Panc1 (cell line): ENCODE measurements around the gene PTK6.

Experiments used
- CTCF ChIP-seq: fragments of 450-650 bp; IDR thresholded peaks from 2 replicates; pipeline ENCODE4 v1.5.1; 2017; ENCODE audit warnings: mild to moderate bottlenecking
- POLR2AphosphoS5 ChIP-seq: IDR thresholded peaks from 2 replicates; pipeline ENCODE4 v1.6.1; 2012; ENCODE audit warnings: mild to moderate bottlenecking, low read depth, low read length, moderate library complexity
- SIN3A ChIP-seq: IDR thresholded peaks from 2 replicates; pipeline ENCODE4 v1.6.1; 2012; ENCODE audit warnings: low read depth, mild to moderate bottlenecking, low read length, moderate library complexity, borderline replicate concordance; ENCODE audit not compliant: insufficient read depth
- TF ChIP-seq, protein P1 (sequence below), 2 experiments: IDR thresholded peaks; 2 replicates each; pipeline ENCODE4 v1.6.1; 2011 to 2012; ENCODE audit warnings: low read depth in 2 of 2, control low read depth in 1 of 2, low read length in 1 of 2, mild to moderate bottlenecking in 1 of 2, moderate library complexity in 1 of 2; ENCODE audit not compliant: insufficient read depth in 1 of 2

DNA sequence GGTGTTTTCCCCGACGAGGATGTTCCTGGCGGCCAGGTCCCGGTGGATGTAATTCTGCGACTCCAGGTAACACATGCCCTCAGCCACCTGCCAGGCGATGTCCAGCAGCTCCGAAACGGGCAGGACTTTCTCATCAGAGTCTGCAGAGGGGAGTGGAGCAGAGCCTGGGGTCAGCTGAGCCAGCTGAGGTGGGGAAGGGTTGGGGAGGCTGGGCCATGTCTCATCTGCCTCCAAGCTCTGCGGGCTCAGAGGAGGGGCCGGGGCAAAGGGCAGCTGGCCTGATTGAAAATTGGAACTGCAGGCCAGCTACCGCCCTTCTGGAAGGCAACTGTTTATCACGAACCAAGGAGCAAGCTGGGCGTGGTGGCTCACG, 6.4 kb downstream of the PTK6 start:
- no peak for TF ChIP-seq CTCF
- no peak for TF ChIP-seq POLR2AphosphoS5
- TF ChIP-seq, protein P1, sequence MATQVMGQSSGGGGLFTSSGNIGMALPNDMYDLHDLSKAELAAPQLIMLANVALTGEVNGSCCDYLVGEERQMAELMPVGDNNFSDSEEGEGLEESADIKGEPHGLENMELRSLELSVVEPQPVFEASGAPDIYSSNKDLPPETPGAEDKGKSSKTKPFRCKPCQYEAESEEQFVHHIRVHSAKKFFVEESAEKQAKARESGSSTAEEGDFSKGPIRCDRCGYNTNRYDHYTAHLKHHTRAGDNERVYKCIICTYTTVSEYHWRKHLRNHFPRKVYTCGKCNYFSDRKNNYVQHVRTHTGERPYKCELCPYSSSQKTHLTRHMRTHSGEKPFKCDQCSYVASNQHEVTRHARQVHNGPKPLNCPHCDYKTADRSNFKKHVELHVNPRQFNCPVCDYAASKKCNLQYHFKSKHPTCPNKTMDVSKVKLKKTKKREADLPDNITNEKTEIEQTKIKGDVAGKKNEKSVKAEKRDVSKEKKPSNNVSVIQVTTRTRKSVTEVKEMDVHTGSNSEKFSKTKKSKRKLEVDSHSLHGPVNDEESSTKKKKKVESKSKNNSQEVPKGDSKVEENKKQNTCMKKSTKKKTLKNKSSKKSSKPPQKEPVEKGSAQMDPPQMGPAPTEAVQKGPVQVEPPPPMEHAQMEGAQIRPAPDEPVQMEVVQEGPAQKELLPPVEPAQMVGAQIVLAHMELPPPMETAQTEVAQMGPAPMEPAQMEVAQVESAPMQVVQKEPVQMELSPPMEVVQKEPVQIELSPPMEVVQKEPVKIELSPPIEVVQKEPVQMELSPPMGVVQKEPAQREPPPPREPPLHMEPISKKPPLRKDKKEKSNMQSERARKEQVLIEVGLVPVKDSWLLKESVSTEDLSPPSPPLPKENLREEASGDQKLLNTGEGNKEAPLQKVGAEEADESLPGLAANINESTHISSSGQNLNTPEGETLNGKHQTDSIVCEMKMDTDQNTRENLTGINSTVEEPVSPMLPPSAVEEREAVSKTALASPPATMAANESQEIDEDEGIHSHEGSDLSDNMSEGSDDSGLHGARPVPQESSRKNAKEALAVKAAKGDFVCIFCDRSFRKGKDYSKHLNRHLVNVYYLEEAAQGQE (IDR thresholded peaks at IDR 0.05; ENCODE audit: insufficient read depth in 1 of 2, low read depth in 2 of 2, low read length in 1 of 2) = no peak
- TF ChIP-seq SIN3A = no peak
